HepG2 (cell line): ENCODE results near the gene CERS6. TPM values are rescaled to one million over a fixed set of nuclear protein-coding genes. Genes with fewer than 3 reads are reported as not detected.

Experiments
- ATAC-seq: fragments of 200-7000 bp; cut with Tn5 transposase; 3 replicates; pipeline ENCODE4 v1.9.1; 2020; ENCODE audit warnings: mild to moderate bottlenecking, moderate library complexity
- BruUV-seq: library from RNA; stranded (reverse); fragments of 400-500 nt; replicated peaks from 2 replicates; lab custom pipeline; 2021; lab: Mats Ljungman, UMichigan
- CTCF ChIA-PET: fragments of 300-600 bp; formaldehyde crosslinking; extraction: SDS; loops from one replicate; lab custom pipeline; 2021; ENCODE audit warnings: low total read pairs, inconsistent platforms, low intra/inter-chr PET ratio; lab: Yijun Ruan, JAX
- POLR2A ChIA-PET: fragments of 350-600 bp; sonication (Branson Sonifier 250); formaldehyde crosslinking; loops from one replicate; lab custom pipeline; 2020; ENCODE audit warnings: antibody characterized with exemption, inconsistent platforms; lab: Yijun Ruan, JAX
- DNase-seq: peaks from one replicate; pipeline ENCODE4 v3.0.0-alpha.2; 2015; ENCODE audit warnings: low spot score
- FAIRE-seq: peaks from 3 replicates; lab custom pipeline; 2011; peaks lifted over from hg19 to GRCh38; lab: Jason Lieb, UNC
- H2AFZ ChIP-seq: one replicate; pipeline ENCODE4 v1.6.1; 2011; ENCODE audit warnings: low read length, inconsistent platforms
- H3K27ac ChIP-seq: fragments of 300-600 bp; 3 replicates; pipeline ENCODE4 v1.8.0; 2011; ENCODE audit warnings: mixed run types, mild to moderate bottlenecking, mixed read lengths, low read length, inconsistent platforms; ENCODE audit not compliant: insufficient read depth; ENCODE audit errors: extremely low read length
- H3K27me3 ChIP-seq, 2 experiments: fragments of 200-600 bp in 1 of 2; 2 replicates in 1 of 2; 3 replicates in 1 of 2; pipeline versions ENCODE4 v1.6.0 to v1.8.0; 2011; ENCODE audit warnings: low read length in 2 of 2, mild to moderate bottlenecking in 2 of 2, moderate library complexity in 2 of 2, inconsistent platforms in 1 of 2; ENCODE audit not compliant: insufficient read depth in 2 of 2, control insufficient read depth in 1 of 2
- H3K36me3 ChIP-seq, 2 experiments: fragments of 200-600 bp in 1 of 2; replicated peaks in 1 of 2; 2 replicates in 1 of 2; 3 replicates in 1 of 2; pipeline versions ENCODE4 v1.5.1 to v1.8.0; 2011; ENCODE audit warnings: low read length in 2 of 2, inconsistent platforms in 1 of 2; ENCODE audit not compliant: insufficient read depth in 2 of 2, control insufficient read depth in 1 of 2
- H3K4me1 ChIP-seq: 2 replicates; pipeline ENCODE4 v1.5.1; 2012; ENCODE audit warnings: low read length, inconsistent platforms; ENCODE audit not compliant: insufficient read depth
- H3K4me2 ChIP-seq: 2 replicates; pipeline ENCODE4 v1.6.0; 2011; ENCODE audit warnings: low read depth, low read length, inconsistent platforms
- H3K4me3 ChIP-seq, 3 experiments: fragments of 200-600 bp in 1 of 3; sonication (generic), shearing (Covaris generic) in 1 of 3; replicated peaks in 1 of 3; 2 replicates each; pipeline ENCODE4 v1.5.1; 2011 to 2016; ENCODE audit warnings: low read length in 3 of 3, inconsistent platforms in 2 of 3, low read depth in 2 of 3, mild to moderate bottlenecking in 2 of 3, control low read depth in 1 of 3, mixed read lengths in 1 of 3; ENCODE audit not compliant: insufficient read depth in 1 of 3
- H3K79me2 ChIP-seq: one replicate; pipeline ENCODE4 v1.6.1; 2011; ENCODE audit warnings: low read length, inconsistent platforms; ENCODE audit not compliant: insufficient read depth
- H3K9ac ChIP-seq: 2 replicates; pipeline ENCODE4 v1.6.0; 2011; ENCODE audit warnings: mild to moderate bottlenecking, low read depth, low read length, inconsistent platforms; ENCODE audit not compliant: insufficient read depth
- H3K9me3 ChIP-seq: 2 replicates; pipeline ENCODE4 v1.5.1; 2012; ENCODE audit warnings: mild to moderate bottlenecking, low read length
- H4K20me1 ChIP-seq: 2 replicates; pipeline ENCODE4 v1.6.0; 2011; ENCODE audit warnings: inconsistent platforms, mild to moderate bottlenecking, low read length, moderate library complexity; ENCODE audit not compliant: insufficient read depth
- GATAD1 ChIP-seq: IDR thresholded peaks from 2 replicates; pipeline ENCODE4 v1.6.1; 2016; ENCODE audit warnings: missing genetic modification reagents, missing compliant biosample characterization
- HOMEZ ChIP-seq: IDR thresholded peaks from 2 replicates; pipeline ENCODE4 v1.6.1; 2016; ENCODE audit warnings: low read depth
- PAXIP1 ChIP-seq: sonication (generic); formaldehyde crosslinking; conservative IDR thresholded peaks from 2 replicates; pipeline ENCODE4 v1.4.0; 2020; ENCODE audit warnings: mild to moderate bottlenecking, missing genetic modification reagents, moderate library complexity
- SP140L ChIP-seq: sonication (generic); formaldehyde crosslinking; IDR thresholded peaks from 2 replicates; pipeline ENCODE4 v1.4.0; 2020; ENCODE audit warnings: missing genetic modification reagents, borderline replicate concordance
- SRF ChIP-seq: IDR thresholded peaks from 2 replicates; pipeline ENCODE4 v1.6.1; 2011; ENCODE audit warnings: mild to moderate bottlenecking, low read depth, low read length, moderate library complexity
- THAP9 ChIP-seq: sonication (generic); formaldehyde crosslinking; IDR thresholded peaks from 2 replicates; pipeline ENCODE4; 2020; ENCODE audit warnings: missing genetic modification reagents, mild to moderate bottlenecking, borderline replicate concordance
- ZNF879 ChIP-seq: sonication (generic); formaldehyde crosslinking; IDR thresholded peaks from 2 replicates; pipeline ENCODE4 v1.8.1; 2023; ENCODE audit warnings: missing genetic modification reagents
- WGBS: methylation state at CpG from one replicate; pipeline ENCODE4 v1.1.6; 2017; ENCODE audit warnings: low lambda C conversion rate; 5-methylcytosine and 5-hydroxymethylcytosine counted together
- in situ Hi-C: cut with HindIII; loops from 2 replicates; pipeline ENCODE4 v1.10.0; 2017; ENCODE audit warnings: low pct_unique_long_range_greater_than_20kb; ENCODE audit not compliant: extremely low pct_ligation_motif_present
- intact Hi-C: fragments of 100-400 bp; cut with micrococcal nuclease; formaldehyde crosslinking; loops from one replicate; pipeline ENCODE4 v1.10.0; 2022; ENCODE audit not compliant: unreplicated experiment
- polyA plus RNA-seq, 8 experiments: library from polyadenylated mRNA; depleted of rRNA in 3 of 8; stranded (reverse) in 7 of 8; unstranded in 1 of 8; fragments of >200 nt; fragmentation: Illumina TruSeq in 4 of 8; extraction: Trizol in 4 of 8; gene quantifications; 2 replicates each; pipeline versions ENCODE4 v1.2.1 to v1.2.3, GENCODE V29; 2011 to 2016; ENCODE audit warnings: low read depth in 4 of 8, missing spikeins in 1 of 8, mixed read lengths in 1 of 8; ENCODE audit not compliant: insufficient read depth in 1 of 8
- total RNA-seq, 5 experiments: library from RNA; depleted of rRNA; stranded (reverse); fragments of >200 nt; fragmentation: Illumina TruSeq; extraction: Trizol; gene quantifications; 2 replicates each; pipeline ENCODE4 v1.2.3, GENCODE V29; 2016; ENCODE audit warnings: low read depth in 1 of 5

Gene CERS6
- total and polyA plus RNA-seq, 2 of the 13 experiments (the other 11 are each of a cell fraction or from before 2014, with no cell fraction given): 10.1 to 20.3 TPM

GRCh38 chr2:168624028-168624427, 168.0 kb downstream of the CERS6 start:
- no peaks in the 10 kb centered on the region for H3K27me3 ChIP-seq

More at GRCh38 chr2:168624028-168624427, 168.0 kb downstream of the CERS6 start:
- Histone ChIP-seq H2AFZ (no peak overlapping the region), H3K4me2 (no peak overlapping the region), H4K20me1 (no peaks in the 10 kb centered on the region), H3K9ac (no peak overlapping the region), H3K36me3 (no peaks in the 10 kb centered on the region), H3K79me2 (no peaks in the 10 kb centered on the region), H3K4me3 (no peak overlapping the region), H3K9me3 (no peaks in the 10 kb centered on the region), H3K27ac (no peak overlapping the region), H3K4me1 (peaks cover 18% of the 10 kb centered on the region)
- intact Hi-C loops (no loop called here), in situ Hi-C loops (no loop called here)
- CTCF ChIA-PET: no interaction called here
- no TSS peak for BruUV-seq
- POLR2A ChIA-PET: no interaction called here
- WGBS: 93% methylated on average over 3 of the region's 3 CpGs
- FAIRE-seq (no peak), ATAC-seq (no peak), DNase-seq (no peak)
- TF ChIP-seq PAXIP1: no peak
- TF ChIP-seq ZNF879 (CRISPR knock-in tag): no peak
- TF ChIP-seq THAP9 (CRISPR knock-in tag): no peak
- no peak for TF ChIP-seq SRF
- 0 out of 2 replicates have a peak, but pooled peaks have one; percentile 43 for TF ChIP-seq HOMEZ (CRISPR knock-in tag)
- TF ChIP-seq SP140L (CRISPR knock-in tag): no peak
- no peak for TF ChIP-seq GATAD1 (CRISPR knock-in tag)
